HG02970 (cell line): Measurements from ENCODE around the gene SLC8B1.

Experiments
- ATAC-seq: cut with Tn5 transposase; IDR thresholded peaks from one replicate; pipeline ENCODE4 v1.9.1; 2021; ENCODE audit warnings: mild to moderate bottlenecking, moderate library complexity, moderate number of reproducible peaks; ENCODE audit not compliant: unreplicated experiment, low FRiP score

The SLC8B1 gene

DNA sequence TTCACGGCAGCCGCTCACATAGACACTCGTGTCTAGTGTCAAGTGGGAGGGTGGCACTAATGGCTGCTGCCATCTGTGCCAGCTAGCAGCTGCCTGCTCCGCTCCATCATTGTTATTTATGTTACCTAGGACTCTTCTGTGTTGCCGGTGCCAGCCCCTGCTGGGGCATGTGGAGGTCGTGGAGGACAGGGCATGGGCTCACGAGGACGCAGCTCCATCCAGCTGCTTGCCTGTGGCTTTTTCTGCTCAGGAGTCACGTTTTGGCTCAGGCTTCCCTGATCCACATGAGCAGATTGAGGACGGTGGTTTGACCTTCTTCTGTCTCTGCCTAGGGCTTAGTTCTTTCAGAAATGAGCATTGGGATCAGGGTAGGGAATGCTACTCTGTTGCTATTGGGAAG, 82.4 kb downstream of the SLC8B1 start:
- ATAC-seq, result no peak

DNA sequence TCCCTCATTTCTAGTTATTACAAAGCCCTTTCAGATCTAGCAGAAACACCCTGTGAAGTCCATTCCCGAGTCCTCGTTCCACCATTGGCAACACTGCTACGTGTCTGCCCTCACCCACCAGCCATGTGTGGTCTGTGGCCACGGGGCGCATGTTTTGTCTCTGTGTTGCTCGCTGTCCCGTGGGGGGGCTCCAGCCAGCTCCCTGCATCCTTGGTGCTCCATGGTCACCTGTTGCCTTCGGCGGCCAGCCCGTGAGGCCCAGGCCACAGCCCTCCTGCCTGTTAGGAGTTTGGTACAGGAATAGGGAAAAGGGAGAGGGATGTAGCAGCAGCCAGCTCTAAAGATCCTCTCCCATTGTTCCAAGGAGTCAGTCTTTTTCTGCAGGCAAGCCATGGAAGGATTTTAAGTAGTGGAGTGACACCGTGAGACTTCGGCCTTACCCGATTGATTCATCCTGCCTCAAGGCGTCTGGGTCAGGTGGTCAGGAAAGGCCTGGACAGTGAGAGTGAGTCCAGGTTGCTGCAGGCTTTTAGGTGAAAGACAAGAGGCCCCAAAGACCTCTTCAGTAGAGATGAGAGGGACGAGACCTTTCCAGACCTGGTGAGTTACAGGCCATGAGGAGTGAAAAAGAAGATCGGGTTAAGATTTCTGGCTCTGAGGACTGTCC, 83.4 kb downstream of the SLC8B1 start:
- ATAC-seq, result no peak

DNA sequence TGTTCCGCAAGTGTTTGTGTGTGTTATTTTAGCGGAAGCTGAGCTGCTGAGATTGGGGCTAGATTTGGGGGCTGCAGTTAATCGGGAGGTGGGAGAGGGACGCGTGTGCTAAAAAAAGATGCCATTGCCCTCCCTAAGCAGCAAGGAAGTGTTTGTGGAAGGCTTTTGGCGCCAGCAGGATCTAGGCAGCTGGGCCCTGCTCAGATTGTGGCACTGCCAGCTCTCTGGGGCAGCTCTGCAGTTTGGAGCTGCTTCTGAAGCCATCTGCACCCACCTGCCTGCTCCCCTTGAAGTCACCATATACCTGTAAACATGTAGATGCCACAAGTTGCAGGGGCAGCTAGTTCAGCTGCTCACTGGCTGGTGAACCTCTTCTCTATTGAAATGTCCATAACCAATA, 84.9 kb downstream of the SLC8B1 start:
- no peak for ATAC-seq

DNA sequence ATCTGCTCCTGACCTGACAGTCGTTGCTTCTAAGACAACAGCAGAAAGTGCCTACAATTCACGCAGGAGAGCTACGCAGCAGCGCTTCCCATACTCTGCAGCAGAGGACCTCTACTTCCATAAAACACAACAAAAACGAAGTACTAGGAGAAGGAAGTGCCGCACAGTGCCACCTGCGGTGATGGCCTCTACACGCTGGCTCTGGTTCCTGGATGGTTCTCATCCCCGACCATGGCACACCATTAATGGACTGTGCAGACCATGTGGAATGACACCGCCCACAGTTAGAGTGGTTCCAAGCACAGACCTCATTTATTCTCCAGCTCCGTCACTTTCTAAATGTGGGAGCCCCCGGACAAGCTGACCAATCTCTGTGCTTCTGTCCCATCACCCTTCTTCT, 85.4 kb downstream of the SLC8B1 start:
- ATAC-seq, result no peak

DNA sequence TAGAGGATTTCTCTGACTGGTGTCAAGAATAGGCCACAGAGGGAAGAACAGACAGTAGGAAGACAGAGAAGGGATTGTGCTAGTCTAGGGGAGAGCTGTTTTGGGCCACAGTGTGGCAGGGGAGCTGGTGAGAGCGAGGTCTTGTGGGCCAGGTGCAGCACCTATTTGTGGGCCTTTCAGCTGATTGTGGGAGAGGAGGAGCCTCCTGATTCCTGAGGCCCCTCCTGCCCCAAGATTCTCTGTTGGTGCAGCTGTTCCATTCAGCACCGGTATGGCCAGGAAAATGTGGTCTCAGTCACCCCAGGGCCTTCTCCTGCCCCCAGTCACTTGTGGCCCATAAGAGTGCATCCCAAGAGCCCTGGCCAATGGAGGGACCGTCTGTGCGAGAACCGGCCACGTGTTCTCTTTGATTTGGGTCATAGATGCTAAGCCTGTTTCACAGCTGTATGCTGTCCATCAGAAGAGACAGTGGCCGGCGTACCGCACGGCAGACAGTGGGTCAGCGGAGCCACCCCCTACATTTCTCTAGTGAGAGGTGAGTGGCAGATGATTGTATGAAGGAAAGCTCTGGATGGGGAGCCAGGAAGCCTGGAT, 86.0 kb downstream of the SLC8B1 start:
- ATAC-seq, result no peak
